ENCODE results near the gene TTLL10.
A peak's percentile ranks its signal among the peaks of the same experiment; 100 is the strongest.
"Not testable (repeated sequence)": the region's sequence is repeated elsewhere in the genome, so short reads cannot be mapped to it uniquely, and the experiment has no call there.

The TTLL10 gene

GRCh38 chr1:1141244-1141910 lies 32.3 kb upstream of the TTLL10 start:
- DNase-seq (ENCODE audit: low spot score): no peak

- DNase-seq (ENCODE audit: low spot score): no peak
These were observed 31.8 kb upstream of the TTLL10 start for GRCh38 chr1:1141911-1142250.

- DNase-seq (ENCODE audit: low spot score): not testable (repeated sequence)
These were observed 31.3 kb upstream of the TTLL10 start for GRCh38 chr1:1142352-1142751.

- DNase-seq (ENCODE audit: low spot score): no peak
These were observed 30.8 kb upstream of the TTLL10 start for GRCh38 chr1:1142844-1143243.

- DNase-seq (ENCODE audit: low spot score): no peak
These were observed 30.0 kb upstream of the TTLL10 start for GRCh38 chr1:1143636-1144035.

- peak; percentile 69 for DNase-seq (ENCODE audit: low spot score)
These were observed 29.4 kb upstream of the TTLL10 start for GRCh38 chr1:1144122-1144842.

GRCh38 chr1:1144843-1145546 lies 28.7 kb upstream of the TTLL10 start:
- DNase-seq (ENCODE audit: low spot score): no peak

- DNase-seq (ENCODE audit: low spot score): no peak
These were observed 28.1 kb upstream of the TTLL10 start for GRCh38 chr1:1145547-1145914.

- no peak for DNase-seq (ENCODE audit: low spot score)
These were observed 27.7 kb upstream of the TTLL10 start for GRCh38 chr1:1146026-1146425.

- DNase-seq (ENCODE audit: low spot score): no peak
These were observed 27.1 kb upstream of the TTLL10 start for GRCh38 chr1:1146596-1146995.

- no peak for DNase-seq (ENCODE audit: low spot score)
These were observed 25.6 kb upstream of the TTLL10 start for GRCh38 chr1:1148061-1148460.

- DNase-seq (ENCODE audit: low spot score): no peak
These were observed 25.1 kb upstream of the TTLL10 start for GRCh38 chr1:1148569-1148968.

- no peak for DNase-seq (ENCODE audit: low spot score)
These were observed 24.3 kb upstream of the TTLL10 start for GRCh38 chr1:1149416-1149815.

- DNase-seq (ENCODE audit: low spot score): no peak
These were observed 23.6 kb upstream of the TTLL10 start for GRCh38 chr1:1150100-1150499.

GRCh38 chr1:1151306-1151705 lies 22.4 kb upstream of the TTLL10 start:
- DNase-seq (ENCODE audit: low spot score): no peak

GRCh38 chr1:1152431-1152830 lies 21.2 kb upstream of the TTLL10 start:
- not testable (repeated sequence) for DNase-seq (ENCODE audit: low spot score)

GRCh38 chr1:1153215-1153614 lies 20.5 kb upstream of the TTLL10 start:
- not testable (repeated sequence) for DNase-seq (ENCODE audit: low spot score)

GRCh38 chr1:1153874-1154273 lies 19.8 kb upstream of the TTLL10 start:
- no peak for DNase-seq (ENCODE audit: low spot score)

- no peak for DNase-seq (ENCODE audit: low spot score)
These were observed 18.4 kb upstream of the TTLL10 start for GRCh38 chr1:1155258-1155657.

GRCh38 chr1:1156140-1157032 lies 17.3 kb upstream of the TTLL10 start:
- DNase-seq (ENCODE audit: low spot score): no peak

GRCh38 chr1:1157033-1157365 lies 16.7 kb upstream of the TTLL10 start:
- DNase-seq (ENCODE audit: low spot score): no peak

- peak; percentile 65 for DNase-seq (ENCODE audit: low spot score)
These were observed 16.2 kb upstream of the TTLL10 start for GRCh38 chr1:1157426-1157913.

Measured in CD4-positive, alpha-beta T cell treated with Interleukin-6 at 100 ng/mL for 8 hours (primary cell).